Chondrocyte (in vitro differentiated cells): Measurements from ENCODE around the gene ADARB2. TPM values are rescaled to one million over a fixed set of nuclear protein-coding genes. Genes with fewer than 3 reads are reported as not detected.
A peak's percentile ranks its signal among the peaks of the same experiment; 100 is the strongest.

Experiments used
- DNase-seq: peaks from one replicate; pipeline ENCODE4 v3.0.0; 2021; ENCODE audit warnings: mixed read lengths, low spot score
- H3K27ac Mint-ChIP-seq: one replicate; pipeline ENCODE4 v1.8.0; 2021; ENCODE audit warnings: mild to moderate bottlenecking, moderate library complexity, mixed read lengths; ENCODE audit not compliant: unreplicated experiment
- H3K27me3 Mint-ChIP-seq: 2 replicates; pipeline ENCODE4 v1.8.0; 2021; ENCODE audit warnings: low read depth, mixed read lengths
- H3K36me3 Mint-ChIP-seq: 2 replicates; pipeline ENCODE4 v1.8.0; 2021; ENCODE audit warnings: low read depth, mixed read lengths
- H3K4me1 Mint-ChIP-seq: 2 replicates; pipeline ENCODE4 v1.8.0; 2021; ENCODE audit warnings: low read depth, mild to moderate bottlenecking, mixed read lengths
- H3K4me3 Mint-ChIP-seq: one replicate; pipeline ENCODE4 v1.8.0; 2021; ENCODE audit warnings: mild to moderate bottlenecking, moderate library complexity, mixed read lengths; ENCODE audit not compliant: unreplicated experiment
- H3K9me3 Mint-ChIP-seq: 2 replicates; pipeline ENCODE4 v1.8.0; 2021; ENCODE audit warnings: low read depth, mixed read lengths
- total RNA-seq: library from RNA; stranded (reverse); gene quantifications from 3 replicates; pipeline ENCODE4 v1.2.1, GENCODE V29; 2021
- TF ChIP-seq, protein P1 (sequence below): fragments of 200-600 bp; sonication (generic); IDR thresholded peaks from 2 replicates; pipeline ENCODE4 v1.5.0; 2021; ENCODE audit warnings: antibody characterized with exemption, mild to moderate bottlenecking, moderate library complexity

The ADARB2 gene
- total RNA-seq, 1 donor from 2014 or later: 3.3 TPM

DNA sequence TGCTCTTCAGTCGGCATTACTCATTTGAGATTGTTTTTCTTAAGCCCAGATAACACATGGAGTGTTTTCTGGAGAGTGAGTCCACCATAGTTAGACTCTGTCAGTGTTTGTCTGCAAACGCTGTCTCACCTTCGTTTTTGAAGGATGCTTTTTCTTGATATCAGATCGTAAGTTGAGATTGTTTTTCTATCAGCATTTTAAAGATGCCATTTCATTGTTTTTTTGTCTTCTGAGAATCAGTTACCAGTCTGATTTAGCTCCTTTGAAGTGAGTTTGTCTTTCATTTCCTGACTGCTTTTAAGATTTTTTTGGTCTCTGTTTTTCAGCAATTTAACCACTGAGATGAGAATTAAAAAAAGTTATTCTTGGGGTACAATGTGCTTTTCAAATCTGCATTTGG is 543.8 kb downstream of the ADARB2 start:
- Mint-ChIP-seq H3K4me3 (no peak overlapping the region), H3K27ac (no peak overlapping the region), H3K36me3 (no peaks in the 10 kb centered on the region), H3K9me3 (no peaks in the 10 kb centered on the region), H3K4me1 (peaks cover 6% of the 10 kb centered on the region), H3K27me3 (peaks cover 2% of the 10 kb centered on the region)
- TF ChIP-seq, protein P1, sequence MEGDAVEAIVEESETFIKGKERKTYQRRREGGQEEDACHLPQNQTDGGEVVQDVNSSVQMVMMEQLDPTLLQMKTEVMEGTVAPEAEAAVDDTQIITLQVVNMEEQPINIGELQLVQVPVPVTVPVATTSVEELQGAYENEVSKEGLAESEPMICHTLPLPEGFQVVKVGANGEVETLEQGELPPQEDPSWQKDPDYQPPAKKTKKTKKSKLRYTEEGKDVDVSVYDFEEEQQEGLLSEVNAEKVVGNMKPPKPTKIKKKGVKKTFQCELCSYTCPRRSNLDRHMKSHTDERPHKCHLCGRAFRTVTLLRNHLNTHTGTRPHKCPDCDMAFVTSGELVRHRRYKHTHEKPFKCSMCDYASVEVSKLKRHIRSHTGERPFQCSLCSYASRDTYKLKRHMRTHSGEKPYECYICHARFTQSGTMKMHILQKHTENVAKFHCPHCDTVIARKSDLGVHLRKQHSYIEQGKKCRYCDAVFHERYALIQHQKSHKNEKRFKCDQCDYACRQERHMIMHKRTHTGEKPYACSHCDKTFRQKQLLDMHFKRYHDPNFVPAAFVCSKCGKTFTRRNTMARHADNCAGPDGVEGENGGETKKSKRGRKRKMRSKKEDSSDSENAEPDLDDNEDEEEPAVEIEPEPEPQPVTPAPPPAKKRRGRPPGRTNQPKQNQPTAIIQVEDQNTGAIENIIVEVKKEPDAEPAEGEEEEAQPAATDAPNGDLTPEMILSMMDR: no peak
- no peak for DNase-seq

GRCh38 chr10:1191752-1192151 is 545.6 kb downstream of the ADARB2 start:
- TF ChIP-seq, protein P1: no peak
- no peaks in the 10 kb centered on the region for H3K9me3 Mint-ChIP-seq
- H3K36me3 Mint-ChIP-seq: no peaks in the 10 kb centered on the region
- DNase-seq: no peak
- H3K4me3 Mint-ChIP-seq: no peak overlapping the region
- peaks cover 6% of the 10 kb centered on the region for H3K4me1 Mint-ChIP-seq
- no peak overlapping the region for H3K27ac Mint-ChIP-seq
- H3K27me3 Mint-ChIP-seq: peaks cover 2% of the 10 kb centered on the region

DNA sequence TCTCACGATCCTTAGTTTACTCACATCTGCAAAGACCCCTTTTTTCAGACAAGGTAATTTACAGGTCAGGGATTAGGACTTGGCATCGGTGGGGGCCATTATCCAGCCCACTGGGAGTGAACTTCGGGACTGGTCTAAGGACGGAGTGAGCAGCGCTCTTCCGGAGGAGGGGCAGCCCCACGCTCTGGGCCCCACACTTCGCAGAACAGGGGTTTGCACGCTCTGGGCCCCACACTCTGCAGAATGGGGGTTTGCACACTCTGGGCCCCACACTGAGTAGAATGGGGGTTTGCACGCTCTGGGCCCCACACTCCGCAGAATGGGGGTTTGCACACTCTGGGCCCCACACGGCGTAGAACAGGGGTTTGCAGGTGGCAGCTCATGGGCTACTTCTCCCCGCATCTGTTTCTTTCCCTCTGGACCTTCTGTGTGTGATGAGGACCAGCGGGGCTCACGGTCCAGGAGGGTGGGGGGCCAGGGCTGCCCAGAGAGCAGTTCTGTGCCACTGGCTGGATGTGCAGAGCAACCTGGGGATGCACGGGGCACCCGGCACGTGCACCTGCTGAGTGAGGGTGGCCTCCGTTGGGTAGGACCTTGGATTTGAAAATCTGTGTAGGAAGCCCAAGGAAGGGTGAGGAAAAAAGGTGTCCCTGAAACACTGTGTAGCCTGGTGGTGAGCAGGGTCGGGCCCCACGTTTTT is 546.4 kb downstream of the ADARB2 start:
- Mint-ChIP-seq H3K9me3 (no peaks in the 10 kb centered on the region), H3K4me1 (peaks cover 6% of the 10 kb centered on the region), H3K4me3 (no peak overlapping the region), H3K27me3 (peaks cover 2% of the 10 kb centered on the region), H3K36me3 (no peaks in the 10 kb centered on the region), H3K27ac (no peak overlapping the region)
- peak; percentile 86 for DNase-seq
- TF ChIP-seq, protein P1: no peak

GRCh38 chr10:1190052-1190395 is 547.3 kb downstream of the ADARB2 start:
- Mint-ChIP-seq H3K4me1 (peaks cover 6% of the 10 kb centered on the region), H3K9me3 (no peaks in the 10 kb centered on the region), H3K36me3 (no peaks in the 10 kb centered on the region), H3K27ac (no peak overlapping the region), H3K27me3 (peaks cover 2% of the 10 kb centered on the region), H3K4me3 (no peak overlapping the region)
- DNase-seq: peak; percentile 39
- TF ChIP-seq, protein P1: no peak

DNA sequence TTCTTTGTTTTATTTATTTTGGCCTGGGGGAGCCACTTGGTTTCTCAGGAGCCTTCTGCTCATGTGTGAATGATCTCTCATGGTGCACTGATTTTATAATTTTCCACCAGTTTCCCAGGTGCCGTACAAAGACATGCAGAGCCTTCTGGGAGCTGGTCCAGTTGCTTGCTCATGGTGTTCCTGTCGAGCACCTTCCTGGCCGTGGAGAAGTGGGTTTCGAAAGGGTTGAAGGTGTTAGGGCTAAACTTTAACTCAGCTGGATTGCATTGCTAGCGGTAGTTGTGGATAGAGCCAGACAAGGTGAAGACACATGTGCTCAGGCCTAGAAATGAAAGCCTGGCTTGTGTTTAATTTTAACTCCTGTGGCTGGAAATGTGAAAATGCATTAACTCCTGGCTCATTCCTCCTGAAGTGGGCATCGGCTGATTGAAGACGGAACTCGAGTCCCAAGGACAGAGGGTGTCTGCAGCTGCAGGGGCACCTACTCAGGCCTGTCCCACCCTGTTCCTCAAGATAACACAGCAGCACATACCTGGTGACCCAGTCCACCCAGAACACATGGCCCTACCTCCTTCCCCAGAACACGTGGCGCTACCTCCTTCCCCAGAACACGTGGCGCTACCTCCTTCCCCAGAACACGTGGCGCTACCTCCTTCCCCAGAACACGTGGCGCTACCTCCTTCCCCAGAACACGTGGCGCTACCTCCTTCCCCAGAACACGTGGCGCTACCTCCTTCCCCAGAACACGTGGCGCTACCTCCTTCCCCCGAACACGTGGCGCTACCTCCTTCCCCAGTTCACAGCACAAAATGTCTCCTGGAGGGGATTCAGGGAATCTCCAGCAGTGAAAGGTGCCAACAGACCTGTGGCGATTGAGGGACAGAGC is 547.9 kb downstream of the ADARB2 start:
- Mint-ChIP-seq H3K27ac (no peak overlapping the region), H3K36me3 (no peaks in the 10 kb centered on the region), H3K27me3 (peaks cover under 1% of the 10 kb centered on the region), H3K4me1 (peaks cover 6% of the 10 kb centered on the region), H3K4me3 (no peak overlapping the region), H3K9me3 (no peaks in the 10 kb centered on the region)
- DNase-seq: peak; percentile 47
- TF ChIP-seq, protein P1: no peak
